NCI-H2107 treated with DMSO at 0.1 percent for 48 hours (cell line): ENCODE data around the gene GALNT15.
A peak's percentile ranks its signal among the peaks of the same experiment; 100 is the strongest.

Experiments used
- DNase-seq: peaks from one replicate; lab custom pipeline; 2025; ENCODE audit not compliant: unreplicated experiment; lab: John Stamatoyannopoulos, UW

The GALNT15 gene

DNA sequence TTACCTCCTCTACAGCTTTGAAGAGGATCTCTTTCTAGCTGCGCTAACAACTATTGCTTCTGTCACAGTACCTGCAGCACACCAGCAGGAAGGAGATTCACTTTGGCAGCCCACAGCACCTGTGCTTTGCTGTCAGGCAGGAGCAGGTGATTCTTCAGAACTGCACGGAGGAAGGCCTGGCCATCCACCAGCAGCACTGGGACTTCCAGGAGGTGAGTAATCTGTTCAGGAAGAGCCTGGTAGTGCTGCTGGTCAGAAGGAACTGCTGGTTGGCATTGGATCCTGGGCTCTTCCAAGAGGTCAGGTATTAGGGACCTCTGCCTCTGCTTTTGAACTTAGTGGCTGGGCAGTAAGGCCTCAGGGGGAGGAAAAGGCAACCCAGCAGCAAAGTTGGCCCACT lies 48.1 kb downstream of the GALNT15 start:
- DNase-seq: no peak

GRCh38 chr3:16224325-16224724 lies 49.8 kb downstream of the GALNT15 start:
- DNase-seq: no peak

- no peak for DNase-seq
Observed at GRCh38 chr3:16227566-16227965, 53.1 kb downstream of the GALNT15 start.

GRCh38 chr3:16229681-16230080 lies 55.2 kb downstream of the GALNT15 start:
- DNase-seq: no peak

DNA sequence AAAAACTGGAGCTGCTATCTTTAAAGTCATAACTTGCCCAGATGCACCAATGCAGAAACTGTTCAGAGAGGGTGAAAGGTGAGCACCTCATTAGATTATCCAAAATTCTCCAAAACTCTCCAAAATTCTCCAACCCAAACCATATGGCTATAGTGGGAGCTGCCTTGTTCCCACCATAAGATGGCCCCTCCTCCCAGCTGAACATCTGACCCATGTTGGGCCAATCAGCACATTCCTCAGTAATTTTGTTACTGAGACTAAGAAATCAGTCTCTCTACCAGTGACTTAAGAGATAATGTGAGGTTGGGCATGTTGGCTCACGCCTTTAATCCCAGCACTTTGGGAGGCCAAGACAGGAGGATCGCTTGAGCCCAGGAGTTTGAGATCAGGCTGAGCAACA lies 57.5 kb downstream of the GALNT15 start:
- DNase-seq: no peak

GRCh38 chr3:16233806-16234205 lies 59.3 kb downstream of the GALNT15 start:
- no peak for DNase-seq

DNA sequence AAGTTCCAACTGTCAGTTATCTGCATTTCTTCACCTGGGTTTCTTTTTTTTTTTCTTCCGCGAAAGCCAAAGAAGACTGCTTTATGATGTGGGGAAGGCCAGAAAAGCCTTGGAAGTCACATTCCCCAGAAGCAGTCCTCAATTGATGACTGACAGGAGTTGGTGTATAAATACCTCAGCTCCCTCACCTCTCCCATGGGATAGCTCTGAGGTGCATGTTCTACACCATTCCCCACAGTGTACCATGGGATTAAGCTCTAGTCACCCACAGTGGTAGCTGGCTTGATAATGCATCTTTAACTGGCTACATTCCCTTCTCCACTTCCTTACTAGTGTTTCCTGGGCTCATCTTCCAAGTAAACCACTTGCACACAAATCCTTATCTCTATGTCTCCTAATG lies 59.8 kb downstream of the GALNT15 start:
- no peak for DNase-seq

GRCh38 chr3:16236030-16236639 lies 61.7 kb downstream of the GALNT15 start:
- no peak for DNase-seq

DNA sequence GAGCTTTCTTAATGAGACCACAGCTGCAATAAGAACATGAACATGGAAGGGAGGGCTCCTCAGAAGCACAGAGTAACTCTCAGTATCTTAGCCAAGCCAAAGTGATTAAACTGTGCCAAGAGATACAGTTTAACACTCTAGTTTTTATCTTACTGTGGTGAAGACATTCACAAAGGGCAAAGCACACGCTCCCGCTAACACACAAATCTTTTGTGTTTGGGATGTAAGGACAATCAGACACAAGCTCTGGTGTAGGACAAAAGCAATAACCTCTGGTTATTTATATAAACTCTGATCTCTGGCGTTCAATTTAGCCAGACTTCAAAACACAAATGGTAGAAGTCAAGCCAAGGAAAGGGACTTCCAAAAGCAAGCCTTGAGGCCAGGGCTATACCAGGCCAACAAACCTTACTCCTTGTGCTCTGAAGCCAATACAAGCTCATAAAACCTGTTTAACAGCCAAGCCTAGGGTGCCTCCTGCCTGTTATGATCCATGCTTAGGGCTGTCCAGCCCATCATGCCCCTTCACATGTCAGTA lies 62.4 kb downstream of the GALNT15 start:
- DNase-seq: no peak

DNA sequence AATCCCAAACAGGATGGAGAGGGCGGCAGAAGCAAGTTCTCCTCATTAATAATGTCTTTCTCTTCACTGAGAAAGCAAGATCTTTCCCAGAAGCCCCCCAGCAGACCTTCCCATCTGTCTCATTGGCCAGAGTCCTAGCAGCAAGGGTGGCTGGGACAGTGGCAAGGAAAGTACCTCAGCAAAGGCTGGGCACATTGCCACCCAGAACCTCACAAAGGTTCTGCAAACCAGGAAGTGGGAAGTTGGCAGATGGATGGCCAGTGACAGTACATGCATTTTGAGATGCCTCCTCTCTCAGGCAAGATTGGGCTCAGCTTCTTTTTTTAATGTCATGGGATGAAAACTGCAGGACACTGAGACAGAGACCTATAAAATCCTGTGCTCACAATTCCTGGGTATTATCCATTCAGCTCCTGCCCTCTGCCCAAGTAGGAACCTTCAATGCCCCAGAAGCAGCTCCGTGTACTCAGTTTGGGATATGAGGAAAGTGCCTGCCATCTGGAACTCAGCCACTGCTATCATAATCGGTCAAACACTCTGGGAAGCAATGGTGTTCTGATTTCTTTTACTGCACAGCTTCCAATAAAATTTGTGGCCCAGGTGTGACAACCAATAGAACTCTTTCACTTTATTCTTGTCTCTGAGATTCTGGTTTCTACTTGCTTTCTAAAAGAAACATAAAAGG lies 64.7 kb downstream of the GALNT15 start:
- DNase-seq: no peak

DNA sequence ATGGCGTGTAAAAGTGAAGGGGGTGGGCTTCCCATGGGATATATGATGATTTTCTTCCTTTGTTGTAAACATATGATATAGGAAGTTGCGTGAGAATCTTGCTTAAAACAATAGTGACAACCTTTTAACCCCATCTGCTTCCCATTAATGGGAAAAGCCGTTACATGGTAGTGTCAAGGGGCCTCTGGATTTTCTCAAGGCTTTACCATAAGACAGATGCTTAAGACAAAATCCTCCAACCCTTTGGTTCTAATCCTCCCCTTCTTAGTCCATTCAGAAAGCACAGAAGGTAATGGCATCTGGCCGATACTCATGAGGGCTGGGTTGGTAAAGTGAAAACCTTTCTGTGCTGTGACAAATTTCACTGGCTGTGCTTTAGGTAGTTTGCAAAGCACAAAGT lies 65.3 kb downstream of the GALNT15 start:
- DNase-seq: no peak

- no peak for DNase-seq
Observed at GRCh38 chr3:16240229-16241023, 65.9 kb downstream of the GALNT15 start.

GRCh38 chr3:16241225-16241624 lies 66.7 kb downstream of the GALNT15 start:
- DNase-seq: no peak

DNA sequence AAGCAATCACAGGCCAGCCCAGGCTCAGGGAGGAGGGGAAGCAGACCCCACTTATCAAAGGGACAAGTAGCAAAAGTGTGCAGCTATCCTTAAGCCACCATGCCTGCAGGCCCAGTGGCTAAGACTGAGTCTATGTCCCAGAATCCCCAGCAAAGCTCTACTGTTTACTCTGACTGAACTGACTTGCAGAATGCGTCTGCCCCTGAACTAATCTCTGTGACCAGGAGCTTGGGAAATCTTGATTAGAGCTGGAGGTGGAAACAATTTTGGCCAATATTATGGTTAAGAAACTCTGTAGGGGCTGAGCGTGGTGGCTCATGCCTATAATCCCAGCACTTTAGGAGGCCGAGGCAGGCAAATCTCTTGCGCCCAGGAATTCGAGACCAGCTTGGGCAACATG lies 67.7 kb downstream of the GALNT15 start:
- no peak for DNase-seq

DNA sequence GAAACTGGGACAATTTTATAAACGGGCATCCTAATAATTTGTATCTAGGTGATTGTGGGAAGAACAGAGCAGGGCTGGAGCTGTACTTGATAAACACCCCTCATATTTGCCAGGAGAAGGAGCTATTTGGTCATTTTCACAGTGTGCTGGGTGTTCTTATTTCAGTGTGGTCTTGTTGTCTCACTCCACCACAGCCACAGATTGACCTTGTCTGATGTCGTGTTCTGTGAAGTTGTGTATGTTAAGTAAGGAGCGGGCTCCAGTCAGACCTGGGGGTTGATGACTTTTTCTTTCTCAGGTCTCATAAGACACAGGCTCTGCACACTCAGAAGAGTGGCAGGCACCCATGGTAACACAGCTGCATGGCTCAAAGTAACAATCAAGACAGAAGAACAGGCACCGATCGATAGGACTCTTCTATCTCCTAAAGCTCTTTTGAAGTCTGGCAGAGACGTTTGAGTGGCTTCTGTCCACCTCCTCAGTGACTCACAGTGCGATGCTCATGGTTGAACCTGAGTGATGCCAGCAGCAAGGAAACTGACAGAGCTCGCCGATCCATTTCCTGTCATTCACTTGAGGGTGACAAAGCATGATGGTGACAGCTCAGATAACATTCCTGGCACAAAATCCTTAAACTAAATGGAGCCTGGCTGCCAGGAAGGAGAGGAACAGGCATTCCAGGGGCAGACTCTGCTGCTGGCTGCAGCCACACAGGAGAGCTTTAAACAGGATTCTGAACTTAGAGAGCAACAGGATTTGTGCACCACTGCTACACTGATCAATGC lies 69.4 kb downstream of the GALNT15 start:
- DNase-seq: no peak

DNA sequence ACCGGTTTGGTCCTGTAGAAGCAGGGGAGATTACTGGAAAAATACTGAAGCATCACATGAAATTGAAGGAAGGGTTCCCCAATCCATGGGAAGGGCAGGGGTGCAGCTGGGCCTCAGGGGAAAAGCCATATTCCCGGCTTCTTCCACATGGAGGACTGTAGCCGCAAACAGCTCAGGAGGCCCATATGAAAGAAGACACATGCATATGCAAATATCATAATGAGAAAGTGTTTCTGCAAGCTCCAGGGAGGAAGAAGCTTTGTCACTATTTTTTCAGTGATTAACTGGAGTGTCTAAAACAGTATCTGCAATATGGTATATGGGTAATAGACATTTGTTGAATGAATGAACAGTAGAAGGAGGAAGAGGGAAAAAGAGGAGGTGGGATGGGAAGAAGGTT lies 71.1 kb downstream of the GALNT15 start:
- no peak for DNase-seq

GRCh38 chr3:16247282-16248061 lies 73.0 kb downstream of the GALNT15 start:
- DNase-seq: peak; percentile 52

- no peak for DNase-seq
Observed at GRCh38 chr3:16248556-16248955, 74.1 kb downstream of the GALNT15 start.

- no peak for DNase-seq
Observed at GRCh38 chr3:16249336-16249735, 74.9 kb downstream of the GALNT15 start.

DNA sequence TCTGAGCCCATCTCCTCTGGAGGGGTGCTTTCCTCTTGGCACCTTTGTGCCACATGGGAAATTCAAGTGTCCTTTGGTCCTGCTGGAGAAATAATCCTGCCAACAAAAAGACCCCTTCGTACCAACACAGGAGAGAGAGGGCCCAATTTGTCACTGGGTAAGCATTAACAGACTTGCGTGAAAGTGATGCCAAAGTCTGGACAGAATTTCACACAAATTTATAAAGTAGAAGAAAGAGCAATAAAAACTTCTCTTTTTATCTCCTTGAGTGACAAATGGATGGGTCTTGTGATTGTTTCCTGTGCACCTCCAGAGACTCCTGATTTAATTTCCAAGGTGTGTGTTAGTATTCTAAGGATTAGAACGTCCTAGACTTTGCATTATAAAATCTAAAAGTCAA lies 75.4 kb downstream of the GALNT15 start:
- DNase-seq: no peak
